Tibial nerve (tissue), 4 donors: ENCODE measurements around the gene C9. TPM values are rescaled to one million over a fixed set of nuclear protein-coding genes. Genes with fewer than 3 reads are reported as not detected.
"Not testable (repeated sequence)": the region's sequence is repeated elsewhere in the genome, so short reads cannot be mapped to it uniquely, and the experiment has no call there.

Experiments used
- DNase-seq, 2 donors: peaks; one replicate each; pipeline ENCODE4 v3.0.0-alpha.2; 2019; ENCODE audit warnings: low spot score in 2 of 2
- H3K27ac ChIP-seq, 4 donors: fragments of 200-600 bp; sonication (generic) in 3 of 4; one replicate each; pipeline ENCODE4 v1.5.1; 2017 to 2019; ENCODE audit warnings: mild to moderate bottlenecking in 1 of 4
- H3K27me3 ChIP-seq, 2 donors: fragments of 200-600 bp; sonication (generic) in 1 of 2; one replicate each; pipeline versions ENCODE4 v1.5.1 to v1.6.0; 2017 to 2019
- H3K36me3 ChIP-seq, 3 donors: fragments of 200-600 bp; sonication (generic); one replicate each; pipeline ENCODE4 v1.5.1; 2018 to 2019
- H3K4me1 ChIP-seq, 4 donors: fragments of 200-600 bp; sonication (generic) in 3 of 4; one replicate each; pipeline ENCODE4 v1.5.1; 2017 to 2019
- H3K4me3 ChIP-seq, 4 donors: fragments of 200-600 bp; sonication (generic) in 3 of 4; one replicate each; pipeline ENCODE4 v1.5.1; 2017 to 2019; ENCODE audit warnings: mild to moderate bottlenecking in 1 of 4, moderate library complexity in 1 of 4
- H3K9me3 ChIP-seq, 4 donors: fragments of 200-600 bp; sonication (generic) in 3 of 4; one replicate each; pipeline ENCODE4 v1.5.1; 2017 to 2019
- EP300 ChIP-seq, 2 donors: sonication (generic); formaldehyde crosslinking; IDR thresholded peaks; one replicate each; pipeline ENCODE4 v1.6.1; 2017; ENCODE audit warnings: antibody characterized with exemption in 2 of 2, mild to moderate bottlenecking in 1 of 2
- POLR2A ChIP-seq, 2 donors: fragments of 450-650 bp; IDR thresholded peaks; one replicate each; pipeline ENCODE4 v1.6.1; 2017; ENCODE audit warnings: antibody characterized with exemption in 2 of 2, mild to moderate bottlenecking in 2 of 2, moderate library complexity in 2 of 2
- WGBS, 2 donors: methylation state at CpG; one replicate each; pipeline ENCODE4 v1.1.5; 2018; 5-methylcytosine and 5-hydroxymethylcytosine counted together
- total RNA-seq, 4 donors: library from RNA; depleted of rRNA; stranded (reverse); fragments of >200 nt; gene quantifications; one replicate each; pipeline ENCODE4 v1.1.0, GENCODE V29; 2016
- TF ChIP-seq, protein P1 (sequence below), 5 experiments: fragments of 200-600 bp in 3 of 5; fragments of 450-650 bp in 2 of 5; sonication (generic) in 3 of 5; IDR thresholded peaks; one replicate each; pipeline ENCODE4 v1.5.1; 2016 to 2019; ENCODE audit warnings: antibody characterized with exemption in 5 of 5, mild to moderate bottlenecking in 3 of 5, moderate library complexity in 2 of 5

C9 gene
- total RNA-seq, 4 donors from 2014 or later, result not detected

DNA sequence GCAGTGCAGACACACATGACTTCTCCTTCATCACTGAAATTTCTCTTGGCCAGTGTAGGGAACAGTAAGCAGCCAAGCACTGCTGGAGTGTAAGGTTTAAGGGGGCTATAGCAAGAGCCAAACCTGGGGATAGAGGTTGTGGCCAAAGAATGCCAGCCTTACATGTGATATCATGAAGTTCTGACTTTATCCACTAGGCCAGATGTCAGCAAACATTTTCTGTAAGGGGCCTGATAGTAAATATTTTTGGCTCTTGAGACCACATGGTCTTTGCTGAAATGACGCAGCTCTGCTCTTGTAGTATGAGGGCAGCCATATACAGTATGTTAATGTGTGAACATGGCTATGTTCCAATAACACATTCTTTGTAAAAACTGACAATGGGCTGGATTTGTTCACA, 115.2 kb downstream of the C9 start:
- H3K27me3 ChIP-seq, result no peaks in the 10 kb centered on the region
- no peaks in the 10 kb centered on the region for H3K4me1 ChIP-seq
- H3K27ac ChIP-seq, result no peak overlapping the region
- no peak for DNase-seq
- TF ChIP-seq POLR2A (IDR thresholded peaks at IDR 0.05), result no peak
- TF ChIP-seq EP300 (IDR thresholded peaks at IDR 0.05), result no peak
- TF ChIP-seq, protein P1, sequence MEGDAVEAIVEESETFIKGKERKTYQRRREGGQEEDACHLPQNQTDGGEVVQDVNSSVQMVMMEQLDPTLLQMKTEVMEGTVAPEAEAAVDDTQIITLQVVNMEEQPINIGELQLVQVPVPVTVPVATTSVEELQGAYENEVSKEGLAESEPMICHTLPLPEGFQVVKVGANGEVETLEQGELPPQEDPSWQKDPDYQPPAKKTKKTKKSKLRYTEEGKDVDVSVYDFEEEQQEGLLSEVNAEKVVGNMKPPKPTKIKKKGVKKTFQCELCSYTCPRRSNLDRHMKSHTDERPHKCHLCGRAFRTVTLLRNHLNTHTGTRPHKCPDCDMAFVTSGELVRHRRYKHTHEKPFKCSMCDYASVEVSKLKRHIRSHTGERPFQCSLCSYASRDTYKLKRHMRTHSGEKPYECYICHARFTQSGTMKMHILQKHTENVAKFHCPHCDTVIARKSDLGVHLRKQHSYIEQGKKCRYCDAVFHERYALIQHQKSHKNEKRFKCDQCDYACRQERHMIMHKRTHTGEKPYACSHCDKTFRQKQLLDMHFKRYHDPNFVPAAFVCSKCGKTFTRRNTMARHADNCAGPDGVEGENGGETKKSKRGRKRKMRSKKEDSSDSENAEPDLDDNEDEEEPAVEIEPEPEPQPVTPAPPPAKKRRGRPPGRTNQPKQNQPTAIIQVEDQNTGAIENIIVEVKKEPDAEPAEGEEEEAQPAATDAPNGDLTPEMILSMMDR (IDR thresholded peaks at IDR 0.05), result no peak
- H3K4me3 ChIP-seq, result no peak overlapping the region
- no peaks in the 10 kb centered on the region for H3K9me3 ChIP-seq
- WGBS, 2 donors, result 40 to 56% methylated on average over 1 of the region's 1 CpG
- H3K36me3 ChIP-seq, result no peaks in the 10 kb centered on the region

DNA sequence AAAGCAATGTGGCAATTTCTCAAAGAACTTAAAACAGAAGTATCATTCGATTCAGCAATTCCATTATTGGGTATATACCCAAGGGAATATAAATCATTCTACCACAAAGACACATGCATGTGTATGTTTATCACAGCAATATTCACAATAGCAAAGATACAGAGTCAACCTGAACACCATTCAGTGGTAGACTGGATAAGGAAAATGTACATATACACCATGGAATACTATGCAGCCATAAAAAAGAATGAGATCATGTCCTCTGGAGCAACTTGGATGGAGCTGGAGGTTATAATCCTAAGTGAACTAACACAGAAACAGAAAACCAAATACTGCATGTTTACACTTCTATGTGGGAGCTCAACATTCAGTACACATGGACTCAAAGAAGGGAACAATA, 123.5 kb downstream of the C9 start:
- no peak overlapping the region for H3K4me3 ChIP-seq
- no peaks in the 10 kb centered on the region for H3K36me3 ChIP-seq
- 94 to 95% methylated on average over 1 of the region's 1 CpG for WGBS, 2 donors

DNA sequence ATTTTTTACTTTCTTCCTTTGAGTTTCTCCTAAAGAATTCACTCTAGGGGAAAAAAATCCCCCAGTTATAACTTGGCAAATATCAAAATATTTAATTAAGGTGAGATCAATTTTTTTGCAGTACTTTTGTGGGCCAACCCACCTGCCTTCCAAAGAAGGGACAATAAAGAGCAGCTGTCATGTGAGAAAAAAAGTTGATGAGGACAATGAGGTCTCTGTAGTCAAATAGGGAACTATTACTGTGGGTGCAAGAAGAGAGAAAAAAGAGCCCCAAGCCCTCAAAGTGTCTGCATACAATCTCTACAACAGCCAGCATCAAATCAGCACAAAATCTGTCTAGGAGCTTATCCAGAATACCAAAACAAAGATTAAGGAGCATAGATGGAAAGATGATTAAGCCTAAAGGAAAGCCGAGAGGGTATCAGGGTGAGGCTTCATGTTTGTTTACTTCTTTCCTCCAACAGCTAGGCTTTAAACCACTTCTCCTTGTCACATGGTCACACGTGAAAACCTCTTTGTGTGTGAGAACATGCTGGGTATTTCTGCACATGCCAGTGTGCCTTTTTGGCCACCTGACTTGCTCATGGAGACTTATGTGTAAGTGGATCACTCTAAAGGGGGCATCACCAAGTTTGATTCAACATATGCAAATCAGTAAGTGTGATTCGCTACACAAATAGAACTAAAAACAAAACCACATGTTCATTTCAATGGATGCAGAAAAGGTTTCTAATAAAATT, 125.8 kb downstream of the C9 start:
- 57 to 66% methylated on average over 3 of the region's 3 CpGs for WGBS, 2 donors

More for the DNA sequence above, 123.5 kb downstream of the C9 start:
- no peaks in the 10 kb centered on the region for H3K27me3 ChIP-seq
- TF ChIP-seq EP300 (IDR thresholded peaks at IDR 0.05) (no peak), POLR2A (IDR thresholded peaks at IDR 0.05) (no peak)
- H3K27ac ChIP-seq, result no peak overlapping the region
- no peaks in the 10 kb centered on the region for H3K4me1 ChIP-seq
- H3K9me3 ChIP-seq, result peaks cover 0 to 26% (median 0%) of the 10 kb centered on the region in 4 donors
- no peak for DNase-seq

DNA sequence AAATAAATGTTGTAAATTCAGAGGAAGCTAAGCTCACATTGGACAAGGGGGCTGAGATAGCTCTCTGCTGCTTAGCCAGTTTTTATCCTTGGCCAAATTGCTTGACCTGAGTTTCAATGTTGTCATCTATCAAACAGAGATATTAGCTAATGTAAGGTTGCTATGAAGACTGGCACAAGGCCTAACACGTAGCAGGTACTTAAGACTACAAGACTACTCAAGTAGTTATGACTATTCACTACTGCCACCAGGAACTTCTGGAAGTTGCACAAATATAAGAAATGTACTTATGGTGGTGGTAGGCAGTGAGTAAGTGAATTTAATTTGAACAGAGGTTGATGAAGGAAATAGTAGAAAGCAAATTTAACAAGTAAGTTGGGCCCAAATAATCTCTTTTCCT, 127.6 kb downstream of the C9 start:
- H3K4me1 ChIP-seq, result no peaks in the 10 kb centered on the region
- WGBS, 2 donors, result 91% methylated on average over 1 of the region's 1 CpG
- H3K27me3 ChIP-seq, result no peaks in the 10 kb centered on the region
- H3K9me3 ChIP-seq, result peaks cover 0 to 20% (median 0%) of the 10 kb centered on the region in 4 donors
- TF ChIP-seq POLR2A (IDR thresholded peaks at IDR 0.05) (no peak), EP300 (IDR thresholded peaks at IDR 0.05) (no peak)
- TF ChIP-seq, protein P1 (IDR thresholded peaks at IDR 0.05), result no peak
- DNase-seq, result no peak
- H3K4me3 ChIP-seq, result no peak overlapping the region
- no peaks in the 10 kb centered on the region for H3K36me3 ChIP-seq
- no peak overlapping the region for H3K27ac ChIP-seq

More for the DNA sequence above, 125.8 kb downstream of the C9 start:
- Histone ChIP-seq H3K9me3 (peaks cover 0 to 26% (median 0%) of the 10 kb centered on the region in 4 donors), H3K27ac (no peak overlapping the region), H3K36me3 (no peaks in the 10 kb centered on the region), H3K27me3 (no peaks in the 10 kb centered on the region), H3K4me3 (no peak overlapping the region), H3K4me1 (no peaks in the 10 kb centered on the region)
- TF ChIP-seq, protein P1 (IDR thresholded peaks at IDR 0.05), result no peak
- TF ChIP-seq POLR2A (IDR thresholded peaks at IDR 0.05) (no peak), EP300 (IDR thresholded peaks at IDR 0.05) (no peak)
- DNase-seq, result no peak

DNA sequence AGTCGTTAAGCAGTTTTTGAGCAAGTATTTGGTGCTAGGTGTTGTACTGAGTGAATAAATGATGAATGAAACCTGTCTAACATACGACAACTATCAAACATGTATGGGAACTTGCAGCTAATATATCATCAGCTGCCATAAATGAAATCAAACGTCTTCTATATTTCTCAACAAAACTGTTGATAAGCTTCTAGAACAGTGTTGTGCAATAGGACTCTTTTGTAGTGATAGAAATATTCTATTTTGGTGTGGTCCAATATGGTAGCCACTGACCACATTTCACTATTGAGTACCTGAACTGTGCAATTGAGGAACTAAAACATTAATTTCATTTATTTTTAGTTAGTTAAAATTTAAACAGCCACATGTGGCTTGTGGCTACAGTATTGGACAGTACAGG, 128.6 kb downstream of the C9 start:
- Histone ChIP-seq H3K4me1 (no peaks in the 10 kb centered on the region), H3K4me3 (no peak overlapping the region), H3K27ac (no peak overlapping the region), H3K36me3 (no peaks in the 10 kb centered on the region), H3K27me3 (no peaks in the 10 kb centered on the region), H3K9me3 (peaks cover 0 to 10% (median 0%) of the 10 kb centered on the region in 4 donors)
- TF ChIP-seq, protein P1 (IDR thresholded peaks at IDR 0.05), result no peak
- TF ChIP-seq EP300 (IDR thresholded peaks at IDR 0.05) (no peak), POLR2A (IDR thresholded peaks at IDR 0.05) (no peak)
- WGBS, 2 donors, result 73 to 79% methylated on average over 3 of the region's 3 CpGs
- no peak for DNase-seq

DNA sequence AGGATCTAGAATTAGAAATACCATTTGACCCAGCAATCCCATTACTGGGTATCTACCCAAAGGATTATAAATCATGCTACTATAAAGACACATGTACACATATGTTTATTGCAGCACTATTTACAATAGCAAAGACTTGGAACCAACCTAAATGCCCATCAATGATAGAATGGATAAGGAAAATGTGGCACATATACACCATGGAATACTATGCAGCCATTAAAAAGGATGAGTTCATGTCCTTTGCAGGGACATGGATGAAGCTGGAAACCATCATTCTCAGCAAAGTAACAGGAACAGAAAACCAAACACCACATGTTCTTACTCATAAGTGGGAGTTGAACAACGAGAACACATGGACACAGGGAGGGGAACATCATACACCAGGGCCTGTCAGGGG, 129.8 kb downstream of the C9 start:
- not testable (repeated sequence) for DNase-seq, H3K36me3 ChIP-seq, H3K9me3 ChIP-seq, H3K27me3 ChIP-seq, H3K27ac ChIP-seq, H3K4me1 ChIP-seq, H3K4me3 ChIP-seq
- WGBS, 2 donors, result 66 to 71% methylated on average over 1 of the region's 1 CpG

Other genes starting within 250 kb of the C9 start
- 10 to 100 TPM in 2 of 4 donors, 1 to 10 TPM in 2; 6.7 to 25.1 (median 16.3) TPM for gene FYB1, start 144.9 kb downstream of the C9 start, total RNA-seq
- gene DAB2, start 60.5 kb upstream of the C9 start, total RNA-seq, result 100 to 1,000 TPM in 3 of 4 donors, 10 to 100 TPM in 1; 73.6 to 144 (median 115) TPM